ENCODE data around the gene ERI3.

- TF ChIP-seq GATA3 (IDR thresholded peaks at IDR 0.05; ENCODE audit: low read depth, low read length): no peak
- no peak for TF ChIP-seq GATA2 (IDR thresholded peaks at IDR 0.05; ENCODE audit: low read depth, low read length)
These were observed 126.8 kb downstream of the ERI3 start for GRCh38 chr1:44228218-44228617.

All from SH-SY5Y (cell line).